AG20443 (cell line): ENCODE measurements around the gene DGKG.

Experiments used
- DNase-seq: peaks from one replicate; pipeline ENCODE4 v3.0.0; 2012; ENCODE audit warnings: low spot score, mixed read lengths

Gene DGKG

GRCh38 chr3:186361762-186362536, at the start of gene DGKG:
Gene DGKG, minus strand, starts transcription at chr3:186362234. Its CDS starts 41,775 bp downstream, at chr3:186320459.
- peak; percentile 57 for DNase-seq

- DNase-seq = no peak
Observed at GRCh38 chr3:186411089-186411488, 49.1 kb upstream of the DGKG start.

GRCh38 chr3:186406669-186407635, 44.9 kb upstream of the DGKG start:
- no peak for DNase-seq

GRCh38 chr3:186401556-186401955, 39.5 kb upstream of the DGKG start:
- DNase-seq = no peak

GRCh38 chr3:186400662-186401061, 38.6 kb upstream of the DGKG start:
- no peak for DNase-seq

GRCh38 chr3:186400026-186400425, 38.0 kb upstream of the DGKG start:
- DNase-seq = no peak

GRCh38 chr3:186394566-186395217, 32.7 kb upstream of the DGKG start:
- no peak for DNase-seq

GRCh38 chr3:186386883-186387560, 25.0 kb upstream of the DGKG start:
- no peak for DNase-seq

GRCh38 chr3:186385856-186386602, 24.0 kb upstream of the DGKG start:
- no peak for DNase-seq

GRCh38 chr3:186383026-186383993, 21.3 kb upstream of the DGKG start:
- no peak for DNase-seq

- no peak for DNase-seq
Observed at GRCh38 chr3:186382217-186382885, 20.3 kb upstream of the DGKG start.

GRCh38 chr3:186381424-186382216, 19.6 kb upstream of the DGKG start:
- no peak for DNase-seq

GRCh38 chr3:186380622-186381380, 18.8 kb upstream of the DGKG start:
- no peak for DNase-seq

- DNase-seq = no peak
Observed at GRCh38 chr3:186375443-186375842, 13.4 kb upstream of the DGKG start.

- DNase-seq = no peak
Observed at GRCh38 chr3:186374376-186374775, 12.3 kb upstream of the DGKG start.

- no peak for DNase-seq
Observed at GRCh38 chr3:186369217-186369616, 7.2 kb upstream of the DGKG start.

GRCh38 chr3:186368717-186369116, 6.7 kb upstream of the DGKG start:
- DNase-seq = no peak

GRCh38 chr3:186368176-186368575, 6.1 kb upstream of the DGKG start:
- DNase-seq = no peak
